HG03521 (cell line): ENCODE measurements around the gene FSTL4.
"Not testable (repeated sequence)": the region's sequence is repeated elsewhere in the genome, so short reads cannot be mapped to it uniquely, and the experiment has no call there.

Source experiments
- ATAC-seq: cut with Tn5 transposase; IDR thresholded peaks from one replicate; pipeline ENCODE4 v1.9.1; 2021; ENCODE audit warnings: mild to moderate bottlenecking, moderate library complexity; ENCODE audit not compliant: unreplicated experiment

Gene FSTL4

GRCh38 chr5:133559960-133560359 lies 52.4 kb downstream of the FSTL4 start:
- ATAC-seq = no peak

GRCh38 chr5:133556551-133556950 lies 55.8 kb downstream of the FSTL4 start:
- ATAC-seq = no peak

DNA sequence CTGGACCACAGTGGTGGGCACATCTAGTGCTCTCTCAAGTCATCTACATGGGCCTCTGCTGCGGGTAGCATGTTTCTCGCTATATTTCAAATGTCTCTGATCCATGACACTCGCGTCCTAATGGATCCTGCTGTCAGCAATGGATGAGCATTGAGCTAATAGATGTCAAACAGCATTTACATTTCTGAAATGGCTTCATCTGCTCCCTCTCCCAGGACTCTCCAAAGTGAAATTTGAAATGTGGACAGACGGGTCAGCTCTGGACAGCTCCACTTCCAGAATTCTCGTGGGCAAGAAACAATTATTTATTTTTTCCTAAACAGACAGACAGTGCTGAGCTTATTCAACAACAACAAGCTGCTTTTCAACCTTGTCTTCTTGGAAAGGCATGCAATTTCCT lies 58.1 kb downstream of the FSTL4 start:
- ATAC-seq = no peak

- no peak for ATAC-seq
These were observed 59.3 kb downstream of the FSTL4 start for GRCh38 chr5:133552925-133553525.

DNA sequence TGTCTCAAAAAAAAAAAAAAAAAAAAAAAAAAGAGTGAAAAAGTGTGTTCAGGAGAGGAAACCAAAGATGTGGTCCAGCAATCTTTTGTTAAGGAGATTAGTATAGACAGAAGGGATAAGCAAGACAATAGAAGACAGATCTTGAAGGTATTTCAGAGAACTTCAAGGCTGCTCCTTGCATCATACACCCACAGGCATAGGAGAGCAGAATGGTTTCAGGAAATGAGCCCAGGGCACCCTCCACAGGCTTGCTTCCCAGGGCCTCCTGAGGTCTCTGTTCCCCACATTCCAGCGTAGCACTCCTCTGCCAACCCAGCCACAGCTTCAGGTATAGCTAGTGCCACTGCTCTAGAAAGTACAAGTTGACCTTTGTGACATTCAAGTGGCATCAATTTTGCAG lies 65.8 kb downstream of the FSTL4 start:
- ATAC-seq = no peak

DNA sequence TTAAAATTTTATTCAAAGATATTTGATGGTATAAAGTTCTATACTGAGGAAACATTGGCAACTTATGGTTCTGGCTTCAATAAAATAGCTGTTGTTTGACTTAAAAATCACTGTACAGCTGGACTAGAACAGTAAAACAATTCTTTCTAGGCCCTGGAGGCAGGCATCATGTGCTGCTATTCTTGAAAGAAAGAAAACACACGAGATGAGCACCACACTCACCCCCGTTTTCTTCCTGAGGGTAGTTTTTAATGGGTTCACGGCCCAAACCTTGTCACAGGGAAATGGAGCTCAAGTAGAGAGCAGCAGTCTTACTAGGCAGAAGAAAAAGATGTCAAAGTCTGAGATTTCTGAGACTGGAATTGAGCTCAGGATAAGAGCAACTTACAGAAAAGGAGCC lies 68.0 kb downstream of the FSTL4 start:
- no peak for ATAC-seq

- no peak for ATAC-seq
These were observed 72.5 kb downstream of the FSTL4 start for GRCh38 chr5:133539818-133540217.

DNA sequence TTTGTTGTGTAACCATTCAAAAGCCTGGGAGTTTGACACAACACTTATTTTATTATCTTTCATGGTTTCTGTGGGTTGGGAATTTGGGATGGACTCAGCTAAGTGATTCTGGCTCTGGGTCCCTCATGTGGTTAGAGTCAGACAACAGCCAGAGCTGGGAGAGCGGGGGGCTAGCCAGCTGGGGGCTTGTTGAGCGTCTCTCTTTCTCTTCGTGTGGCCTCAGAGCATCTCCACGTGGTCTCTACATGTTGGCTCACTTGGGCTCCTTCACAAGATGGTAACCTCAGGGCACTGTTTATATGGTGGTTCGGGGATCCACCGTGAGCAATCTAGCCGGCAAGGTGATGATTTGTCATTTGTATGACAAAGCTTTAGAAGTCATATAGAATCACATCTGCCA lies 73.6 kb downstream of the FSTL4 start:
- no peak for ATAC-seq

GRCh38 chr5:133535241-133535929 lies 77.0 kb downstream of the FSTL4 start:
- ATAC-seq = not testable (repeated sequence)

DNA sequence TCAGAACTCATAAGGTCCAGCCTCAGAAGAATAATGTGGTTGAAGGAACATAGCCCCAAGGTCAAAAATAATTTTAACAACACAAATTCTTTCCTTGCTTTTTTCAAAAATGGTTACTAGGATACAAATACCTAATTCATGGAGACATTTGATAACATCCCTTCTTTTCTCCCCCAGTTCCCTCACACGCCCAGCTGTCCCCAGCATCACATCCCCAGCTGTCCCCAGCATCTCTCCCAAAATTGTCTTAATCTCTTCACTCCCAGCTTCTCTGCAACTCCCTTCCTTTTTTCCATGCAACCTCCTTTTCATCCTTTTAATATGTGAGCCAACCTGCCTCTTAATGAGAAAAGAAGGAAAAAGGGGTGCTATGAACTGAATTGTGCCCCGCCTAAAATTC lies 77.8 kb downstream of the FSTL4 start:
- no peak for ATAC-seq

DNA sequence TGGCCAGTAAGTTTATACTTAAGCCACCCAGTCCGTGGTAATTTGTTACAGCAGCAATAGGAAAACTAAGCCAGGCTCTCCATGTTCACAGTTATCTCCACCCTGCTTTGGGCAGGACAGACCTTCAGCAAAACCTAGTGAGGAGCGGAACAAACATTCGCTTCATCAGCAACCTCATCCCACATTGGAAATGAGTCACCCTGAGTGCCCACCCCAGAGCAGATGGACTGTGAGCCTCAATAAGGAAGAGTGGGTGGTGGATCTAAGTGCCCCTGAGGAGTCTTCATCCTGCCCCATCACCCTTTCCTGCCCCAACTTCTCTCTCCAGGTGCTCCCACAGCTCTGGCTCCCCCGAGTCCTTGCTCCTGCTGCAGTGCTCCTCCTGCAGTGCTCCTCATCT lies 78.8 kb downstream of the FSTL4 start:
- ATAC-seq = no peak

- no peak for ATAC-seq
These were observed 80.7 kb downstream of the FSTL4 start for GRCh38 chr5:133531594-133531993.

- no peak for ATAC-seq
These were observed 81.2 kb downstream of the FSTL4 start for GRCh38 chr5:133531178-133531577.

DNA sequence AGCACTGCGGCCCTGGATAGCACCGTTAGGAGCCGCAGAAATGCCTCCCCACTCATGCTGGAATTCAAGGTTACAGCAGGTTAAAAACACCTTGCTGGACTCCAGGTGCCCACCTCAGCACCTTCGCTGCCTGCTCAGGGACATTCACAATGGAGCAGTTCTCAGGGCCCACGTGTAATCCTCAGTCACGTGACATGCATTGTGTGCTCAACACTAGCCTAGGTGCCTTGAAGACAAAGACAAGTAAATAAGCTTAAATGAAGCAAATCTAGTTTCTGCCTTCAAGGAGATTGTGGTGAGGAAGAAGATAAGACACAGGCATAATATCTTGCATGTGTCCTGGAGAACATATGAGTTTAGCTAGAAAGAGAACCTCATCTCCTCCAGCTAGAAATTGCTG lies 82.1 kb downstream of the FSTL4 start:
- no peak for ATAC-seq

DNA sequence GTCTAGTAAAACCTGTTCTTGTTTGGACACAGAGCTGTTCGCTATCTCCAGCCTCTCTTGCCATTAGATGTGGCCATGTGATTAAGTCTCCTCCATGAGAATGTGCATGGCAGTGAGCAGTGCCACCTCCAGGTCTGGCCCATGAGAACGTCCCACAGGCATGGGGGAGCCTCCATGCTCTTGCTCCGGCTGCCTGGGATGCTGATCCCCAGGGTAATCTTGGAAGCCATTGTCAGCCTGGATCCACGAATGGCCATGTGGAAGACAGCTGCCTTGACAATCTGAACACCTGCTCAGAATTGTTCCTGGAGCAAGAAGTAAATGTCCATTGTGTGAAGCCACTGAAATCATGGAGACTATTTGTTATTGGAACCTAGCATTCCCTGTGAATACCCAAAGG lies 83.5 kb downstream of the FSTL4 start:
- no peak for ATAC-seq

DNA sequence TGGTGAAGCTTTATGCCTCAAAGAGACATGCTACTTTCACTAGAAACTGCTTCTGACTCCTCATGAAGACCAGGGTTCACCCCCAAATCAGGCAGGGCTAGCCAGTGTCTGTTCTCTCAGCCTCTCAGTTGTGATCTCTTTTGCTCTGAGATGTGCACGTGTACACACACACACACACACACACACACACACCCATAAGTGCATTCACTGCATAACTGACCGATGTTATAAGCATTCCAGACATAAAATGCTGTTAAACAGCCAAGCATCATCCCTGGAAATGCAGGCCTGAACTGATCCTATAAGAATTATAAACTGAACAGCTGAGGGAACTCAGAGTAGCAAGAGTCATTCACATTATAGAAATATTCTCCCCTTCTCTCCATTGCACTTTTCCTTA lies 85.0 kb downstream of the FSTL4 start:
- no peak for ATAC-seq

- no peak for ATAC-seq
These were observed 86.0 kb downstream of the FSTL4 start for GRCh38 chr5:133526368-133526767.

- no peak for ATAC-seq
These were observed 87.2 kb downstream of the FSTL4 start for GRCh38 chr5:133525126-133525525.

DNA sequence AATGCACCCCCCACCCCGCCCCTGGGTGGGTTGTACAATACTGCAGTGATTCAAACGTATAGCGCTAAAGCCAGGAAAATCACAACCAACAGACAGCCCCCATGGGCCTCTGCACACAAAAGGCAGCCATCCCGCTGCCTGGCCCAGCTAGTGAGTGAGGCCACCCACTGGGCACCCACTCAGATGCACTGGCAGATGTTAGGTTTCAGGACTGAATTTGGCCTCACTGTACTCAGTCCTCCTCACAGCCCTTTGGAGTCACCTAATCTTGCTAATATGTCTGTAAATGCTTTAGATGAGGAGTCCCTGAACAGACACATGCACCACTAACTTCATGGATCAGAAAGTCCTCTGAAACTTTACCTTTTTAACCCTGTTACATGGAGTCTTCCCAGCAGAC lies 87.7 kb downstream of the FSTL4 start:
- ATAC-seq = no peak

GRCh38 chr5:133523961-133524586 lies 88.3 kb downstream of the FSTL4 start:
- no peak for ATAC-seq

DNA sequence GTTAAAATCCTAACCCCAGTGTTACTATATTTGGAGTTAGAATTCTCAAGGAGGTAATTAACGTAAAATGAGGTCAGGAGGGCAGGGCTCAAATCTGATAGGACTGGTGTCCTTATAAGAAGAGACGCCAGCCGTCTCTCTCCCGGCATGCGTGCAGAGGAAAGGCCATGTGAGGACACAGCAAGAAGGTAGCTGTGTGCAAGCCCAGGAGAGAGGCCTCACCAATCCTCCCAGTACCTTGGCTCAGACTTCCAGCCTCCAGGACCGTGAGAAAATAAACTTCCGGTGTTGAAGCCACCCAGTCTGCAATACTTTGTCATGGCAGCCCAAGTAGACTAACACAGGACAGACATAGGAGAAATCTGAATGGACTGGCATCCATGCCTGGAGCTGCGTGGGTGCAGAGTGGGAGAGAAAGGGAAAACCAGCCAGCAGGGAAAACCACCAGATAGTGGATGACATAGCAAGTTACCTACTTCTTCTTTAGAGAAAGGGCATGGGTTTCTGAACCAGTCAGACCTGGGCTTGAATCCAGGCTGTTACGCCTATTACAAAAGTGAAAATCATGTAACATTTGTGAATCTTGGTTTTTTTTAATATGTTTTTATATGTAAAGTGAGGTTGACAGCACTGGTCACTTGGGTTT lies 89.2 kb downstream of the FSTL4 start:
- no peak for ATAC-seq

DNA sequence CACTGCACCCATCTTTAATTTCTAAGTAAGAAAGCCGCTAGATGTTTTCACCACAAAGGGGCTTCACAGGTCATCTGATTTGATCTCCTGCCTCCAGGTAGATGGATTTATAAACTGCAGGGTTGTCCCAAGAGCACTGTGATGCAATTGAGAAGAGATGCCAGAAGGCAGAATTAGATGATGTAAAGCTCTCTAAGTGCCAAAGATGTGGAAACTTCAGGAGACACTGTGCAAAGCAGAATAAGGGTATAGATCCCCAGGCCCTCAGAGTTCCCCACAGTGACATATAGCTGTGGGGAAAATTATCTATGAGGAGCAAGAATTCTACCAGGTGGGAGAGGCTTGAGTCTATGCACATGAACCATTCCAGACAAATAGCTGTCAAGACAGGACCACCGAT lies 90.5 kb downstream of the FSTL4 start:
- ATAC-seq = no peak
